GM23338 (cell line): ENCODE results near the gene YIPF4.

Source experiments
- CREB1 ChIP-seq: fragments of 250-450 bp; sonication (Bioruptor Pico); IDR thresholded peaks from 2 replicates; pipeline ENCODE4 v1.5.0; 2020; ENCODE audit warnings: low read depth, mild to moderate bottlenecking, moderate library complexity
- ETS1 ChIP-seq: IDR thresholded peaks from 2 replicates; pipeline ENCODE4 v1.6.1; 2016; ENCODE audit warnings: antibody characterized with exemption
- EZH2 ChIP-seq: fragments of 200-600 bp; sonication (generic); IDR thresholded peaks from one replicate; pipeline ENCODE4 v1.8.0; 2017; ENCODE audit warnings: antibody characterized with exemption, mild to moderate bottlenecking, low read depth; ENCODE audit not compliant: unreplicated experiment
- EZH2phosphoT487 ChIP-seq: fragments of 200-600 bp; sonication (generic); IDR thresholded peaks from one replicate; pipeline ENCODE4 v1.8.1; 2018; ENCODE audit warnings: antibody characterized with exemption; ENCODE audit not compliant: unreplicated experiment
- JUNB ChIP-seq: IDR thresholded peaks from one replicate; pipeline ENCODE4 v1.6.1; 2016; ENCODE audit warnings: antibody characterized with exemption; ENCODE audit not compliant: unreplicated experiment
- NANOG ChIP-seq: IDR thresholded peaks from 2 replicates; pipeline ENCODE4 v1.6.1; 2016; ENCODE audit warnings: antibody characterized with exemption, borderline replicate concordance
- POLR2AphosphoS5 ChIP-seq: IDR thresholded peaks from 2 replicates; pipeline ENCODE4 v1.6.1; 2016; ENCODE audit warnings: antibody characterized with exemption, low read depth
- REST ChIP-seq: IDR thresholded peaks from one replicate; pipeline ENCODE4 v1.6.1; 2018; ENCODE audit warnings: antibody characterized with exemption; ENCODE audit not compliant: unreplicated experiment
- STAT1 ChIP-seq: IDR thresholded peaks from one replicate; pipeline ENCODE4 v1.6.1; 2016; ENCODE audit warnings: antibody characterized with exemption; ENCODE audit not compliant: unreplicated experiment
- ZNF114 ChIP-seq: fragments of 250-450 bp; sonication (Bioruptor Pico); IDR thresholded peaks from 2 replicates; pipeline ENCODE4 v1.5.0; 2020; ENCODE audit warnings: mild to moderate bottlenecking, moderate library complexity
- ZNF331 ChIP-seq: fragments of 250-450 bp; sonication (Bioruptor Pico); IDR thresholded peaks from 2 replicates; pipeline ENCODE4 v1.5.0; 2020; ENCODE audit warnings: low read depth, mild to moderate bottlenecking, moderate library complexity
- ZNF462 ChIP-seq: fragments of 250-450 bp; sonication (Bioruptor Pico); IDR thresholded peaks from 2 replicates; pipeline ENCODE4 v1.5.0; 2020; ENCODE audit warnings: mild to moderate bottlenecking, moderate library complexity
- TF ChIP-seq, protein P1 (sequence below), 2 experiments: fragments of 200-600 bp in 1 of 2; sonication (generic) in 1 of 2; conservative IDR thresholded peaks; 2 replicates each; pipeline versions ENCODE4 v1.5.1 to v1.6.1; 2016 to 2017; ENCODE audit warnings: antibody characterized with exemption in 2 of 2, low read depth in 2 of 2, mild to moderate bottlenecking in 2 of 2, moderate library complexity in 1 of 2

- TF ChIP-seq, protein P1, sequence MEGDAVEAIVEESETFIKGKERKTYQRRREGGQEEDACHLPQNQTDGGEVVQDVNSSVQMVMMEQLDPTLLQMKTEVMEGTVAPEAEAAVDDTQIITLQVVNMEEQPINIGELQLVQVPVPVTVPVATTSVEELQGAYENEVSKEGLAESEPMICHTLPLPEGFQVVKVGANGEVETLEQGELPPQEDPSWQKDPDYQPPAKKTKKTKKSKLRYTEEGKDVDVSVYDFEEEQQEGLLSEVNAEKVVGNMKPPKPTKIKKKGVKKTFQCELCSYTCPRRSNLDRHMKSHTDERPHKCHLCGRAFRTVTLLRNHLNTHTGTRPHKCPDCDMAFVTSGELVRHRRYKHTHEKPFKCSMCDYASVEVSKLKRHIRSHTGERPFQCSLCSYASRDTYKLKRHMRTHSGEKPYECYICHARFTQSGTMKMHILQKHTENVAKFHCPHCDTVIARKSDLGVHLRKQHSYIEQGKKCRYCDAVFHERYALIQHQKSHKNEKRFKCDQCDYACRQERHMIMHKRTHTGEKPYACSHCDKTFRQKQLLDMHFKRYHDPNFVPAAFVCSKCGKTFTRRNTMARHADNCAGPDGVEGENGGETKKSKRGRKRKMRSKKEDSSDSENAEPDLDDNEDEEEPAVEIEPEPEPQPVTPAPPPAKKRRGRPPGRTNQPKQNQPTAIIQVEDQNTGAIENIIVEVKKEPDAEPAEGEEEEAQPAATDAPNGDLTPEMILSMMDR (conservative IDR thresholded peaks at IDR 0.05; ENCODE audit: low read depth in 2 of 2): no peak
- TF ChIP-seq JUNB (no peak), EZH2 (no peak), CREB1 (no peak), POLR2AphosphoS5 (no peak), REST (no peak), STAT1 (no peak), EZH2phosphoT487 (no peak), ZNF331 (CRISPR knock-in tag) (no peak), ETS1 (no peak), NANOG (no peak), ZNF114 (CRISPR knock-in tag) (no peak), ZNF462 (no peak)
These were observed 85.9 kb downstream of the YIPF4 start for GRCh38 chr2:32363597-32363996.
